HG03565 (cell line): ENCODE measurements around the gene CRYBB3.
"Not testable (repeated sequence)": the region's sequence is repeated elsewhere in the genome, so short reads cannot be mapped to it uniquely, and the experiment has no call there.

ENCODE experiments used
- ATAC-seq: cut with Tn5 transposase; IDR thresholded peaks from one replicate; pipeline ENCODE4 v1.9.1; 2021; ENCODE audit warnings: mild to moderate bottlenecking, moderate library complexity; ENCODE audit not compliant: unreplicated experiment

The CRYBB3 gene

DNA sequence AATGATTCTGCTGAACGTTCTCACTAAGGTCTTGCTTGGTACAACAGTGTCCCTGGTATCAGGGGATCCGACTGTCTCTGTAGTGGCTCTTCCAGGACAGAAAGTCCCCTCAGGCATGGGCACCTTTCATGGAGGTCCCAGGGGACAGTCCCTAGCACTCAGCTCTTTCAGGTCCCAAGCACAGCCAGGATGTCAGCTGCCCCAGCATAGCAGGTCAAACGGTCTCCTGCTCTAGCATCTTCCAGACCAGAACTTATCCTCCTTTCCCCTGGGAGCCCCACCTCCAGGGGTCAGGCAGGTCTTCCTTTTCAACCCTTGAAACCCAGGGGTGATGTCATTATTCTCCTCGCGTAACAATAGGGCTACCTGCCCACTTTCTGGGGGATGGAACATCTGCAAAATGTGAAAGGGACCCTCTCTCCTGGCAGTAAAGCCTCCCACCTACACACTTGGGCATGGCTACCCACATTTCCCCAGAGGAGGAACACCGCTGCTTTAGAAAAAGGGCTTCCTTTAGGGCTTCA, 24.7 kb upstream of the CRYBB3 start:
- ATAC-seq: no peak

GRCh38 chr22:25176175-25176574, 23.5 kb upstream of the CRYBB3 start:
- ATAC-seq: no peak

DNA sequence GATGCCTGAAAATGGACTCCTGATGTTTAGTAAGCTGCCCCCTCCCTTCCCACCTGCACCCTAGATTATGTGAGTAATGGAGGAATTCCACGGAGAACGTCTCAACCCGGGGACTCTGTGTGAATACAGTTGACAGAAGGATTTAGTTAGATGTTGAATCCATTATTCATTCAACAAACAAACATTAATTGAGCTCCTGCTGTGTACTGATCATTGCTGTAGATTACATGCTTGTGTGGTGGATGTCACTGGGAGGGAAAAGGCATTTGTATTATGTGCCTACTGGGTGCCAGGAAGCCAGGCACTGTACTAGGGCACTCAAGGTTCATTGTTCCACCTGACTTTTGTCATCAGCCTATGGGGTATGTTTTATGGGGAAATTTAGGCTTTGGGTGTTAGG, 22.9 kb upstream of the CRYBB3 start:
- no peak for ATAC-seq

- no peak for ATAC-seq
Measured at GRCh38 chr22:25177226-25177625, 22.4 kb upstream of the CRYBB3 start.

GRCh38 chr22:25177895-25178294, 21.8 kb upstream of the CRYBB3 start:
- ATAC-seq: no peak

- ATAC-seq: not testable (repeated sequence)
Measured at GRCh38 chr22:25178348-25178747, 21.3 kb upstream of the CRYBB3 start.

DNA sequence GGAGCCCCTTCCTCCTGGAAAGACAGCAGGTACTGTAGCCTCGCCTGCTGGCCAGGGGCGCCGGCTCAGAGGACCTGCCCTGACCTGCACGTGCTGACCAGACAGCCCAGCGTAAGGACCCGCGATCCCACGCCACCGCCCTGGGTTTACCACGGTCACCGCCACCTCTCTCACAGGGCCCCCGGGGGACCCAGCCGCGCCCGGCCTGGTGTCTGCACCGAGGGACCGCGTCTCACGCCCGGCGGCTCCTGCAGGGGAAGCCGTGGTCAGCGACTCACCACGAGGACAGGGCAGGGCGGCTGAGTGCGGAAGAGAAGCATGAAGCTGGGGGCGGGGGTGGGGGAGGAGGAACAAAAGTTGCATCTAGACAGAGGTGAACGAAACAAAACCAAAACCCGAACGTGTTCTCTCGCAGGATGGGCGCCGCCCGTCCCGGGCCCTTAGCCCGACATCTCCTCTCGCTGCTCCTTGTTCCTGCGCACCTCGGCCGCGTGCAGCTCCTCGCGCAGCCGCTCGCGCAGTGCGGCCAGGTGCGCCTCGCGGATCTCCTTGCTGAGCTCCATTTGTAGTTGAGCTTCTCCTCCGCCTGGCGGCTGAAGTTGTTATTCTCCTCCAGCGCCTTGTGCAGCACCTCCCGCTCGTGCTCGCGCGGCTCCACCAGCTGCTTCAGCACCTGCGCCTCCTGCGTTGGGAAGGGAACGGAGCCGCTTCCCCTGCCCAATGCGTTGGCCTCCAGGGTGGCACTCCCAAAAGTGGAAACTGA, 20.6 kb upstream of the CRYBB3 start:
- ATAC-seq: not testable (repeated sequence)

GRCh38 chr22:25182131-25183110, 17.2 kb upstream of the CRYBB3 start:
- ATAC-seq: no peak

GRCh38 chr22:25183949-25184619, 15.6 kb upstream of the CRYBB3 start:
- no peak for ATAC-seq

DNA sequence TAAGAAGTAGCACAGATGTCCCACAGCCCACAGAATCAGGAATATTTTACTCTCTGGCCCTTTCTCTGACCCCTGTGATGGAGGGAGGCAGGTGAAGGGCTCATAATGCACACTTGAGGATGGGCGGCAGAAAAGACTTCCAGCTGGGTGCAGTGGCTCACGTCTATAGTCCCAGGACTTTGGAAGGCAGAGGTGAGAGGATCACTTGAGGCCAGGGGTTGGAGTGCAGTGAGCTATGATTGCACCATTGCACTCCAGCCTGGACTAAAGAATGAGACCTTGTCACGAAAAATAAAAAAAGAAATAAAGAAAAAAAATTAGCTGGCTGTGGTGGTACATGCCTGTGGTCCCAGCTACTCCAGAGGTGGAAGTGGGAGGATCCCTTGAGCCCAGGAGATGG, 13.5 kb upstream of the CRYBB3 start:
- no peak for ATAC-seq

- ATAC-seq: no peak
Measured at GRCh38 chr22:25187469-25187868, 12.2 kb upstream of the CRYBB3 start.

- ATAC-seq: no peak
Measured at GRCh38 chr22:25192406-25192805, 7.3 kb upstream of the CRYBB3 start.

- ATAC-seq: no peak
Measured at GRCh38 chr22:25193130-25193529, 6.5 kb upstream of the CRYBB3 start.

DNA sequence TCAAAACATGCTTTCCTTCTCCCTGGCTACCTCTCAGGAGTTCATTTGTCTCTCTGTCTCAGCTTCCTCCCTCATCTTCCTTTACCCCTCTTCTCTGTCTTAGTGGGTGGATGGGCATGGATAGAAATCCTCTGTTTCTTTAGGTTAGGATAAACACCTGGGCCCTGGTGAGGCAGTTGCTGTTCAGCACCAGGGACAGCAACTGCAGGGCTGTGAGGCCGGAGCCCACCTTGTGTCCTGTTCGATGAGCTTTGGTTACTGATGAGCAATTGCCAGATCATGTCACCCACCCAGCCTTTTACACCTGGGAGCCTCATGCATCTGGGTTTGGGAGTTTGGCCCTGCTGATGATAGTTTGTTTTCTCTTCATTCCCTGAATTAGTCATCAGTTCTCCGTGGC, 6.1 kb upstream of the CRYBB3 start:
- ATAC-seq: no peak

GRCh38 chr22:25196326-25196725, 3.3 kb upstream of the CRYBB3 start:
- no peak for ATAC-seq

DNA sequence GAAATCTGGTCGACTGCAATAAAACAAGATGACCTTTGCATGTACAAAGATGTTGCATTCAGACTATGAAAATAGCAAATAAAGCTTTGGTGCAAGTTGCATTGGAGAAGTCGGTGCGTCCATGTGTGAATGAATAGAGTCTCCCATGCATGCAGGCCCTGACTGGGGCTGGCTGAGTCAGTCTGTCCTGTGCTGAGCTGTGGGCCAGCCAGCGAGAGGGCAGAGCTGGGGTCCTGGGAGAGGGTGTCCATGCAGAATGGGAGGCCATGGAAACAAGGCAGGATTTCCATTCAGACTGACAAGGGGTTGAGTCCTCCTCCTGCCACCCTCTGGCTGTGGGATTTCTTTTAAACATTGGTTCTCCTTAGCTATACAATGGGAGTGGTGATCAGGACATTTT, 2.3 kb upstream of the CRYBB3 start:
- ATAC-seq: no peak

DNA sequence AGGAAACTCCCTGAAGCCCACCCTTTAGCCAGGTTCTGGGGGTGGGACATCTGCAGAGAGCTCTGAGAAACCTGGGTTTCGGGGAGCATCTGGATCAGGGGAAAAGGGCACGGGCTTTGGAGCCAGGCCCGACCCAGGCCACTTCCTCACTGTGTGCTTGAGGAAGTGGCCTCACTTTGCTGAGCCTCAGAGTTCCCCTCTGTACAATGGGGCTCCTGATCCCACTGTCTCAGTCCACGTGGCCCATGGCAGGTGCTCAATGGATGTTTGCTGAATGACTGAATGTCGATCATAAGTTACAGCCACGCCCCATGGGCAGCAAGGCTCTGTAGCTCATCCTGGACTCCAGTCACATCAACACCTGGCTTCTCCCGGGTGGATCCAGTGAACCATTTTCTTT, 1.3 kb downstream of the CRYBB3 start:
- no peak for ATAC-seq

DNA sequence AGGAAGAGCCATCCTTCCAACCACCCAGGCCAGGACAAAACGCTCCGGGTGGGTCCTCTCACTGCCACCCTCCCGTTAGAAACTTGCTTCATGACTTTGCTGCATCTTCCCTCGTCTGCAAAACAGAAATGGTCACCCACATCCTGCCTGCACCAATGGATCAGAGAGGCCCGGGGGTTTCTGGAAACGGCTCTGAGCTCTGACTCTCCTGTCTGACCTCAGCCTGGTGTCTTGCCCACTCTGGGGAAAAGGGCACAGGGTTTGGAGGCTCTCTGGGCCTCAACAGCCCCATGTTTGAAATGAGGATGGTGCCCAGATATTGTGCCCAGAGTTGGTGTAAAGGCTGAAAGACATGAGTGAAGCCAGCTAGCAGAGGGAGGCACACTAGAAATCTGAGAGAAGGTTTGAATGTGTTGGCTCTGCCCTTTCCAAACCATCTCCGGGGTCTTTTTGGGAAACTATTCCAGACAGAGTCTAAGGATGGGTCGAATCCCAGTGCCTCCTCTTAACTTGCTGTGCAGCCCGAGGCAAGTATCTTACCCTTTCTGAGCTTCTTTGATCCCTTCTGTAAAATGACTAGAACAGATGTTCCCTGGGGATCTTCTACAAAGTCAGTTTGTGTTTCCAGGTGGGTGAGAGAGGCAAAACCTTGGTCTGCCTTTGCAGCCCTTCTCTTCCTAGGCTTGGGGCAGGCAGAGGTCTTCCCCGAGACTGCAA, 2.1 kb downstream of the CRYBB3 start:
- no peak for ATAC-seq

DNA sequence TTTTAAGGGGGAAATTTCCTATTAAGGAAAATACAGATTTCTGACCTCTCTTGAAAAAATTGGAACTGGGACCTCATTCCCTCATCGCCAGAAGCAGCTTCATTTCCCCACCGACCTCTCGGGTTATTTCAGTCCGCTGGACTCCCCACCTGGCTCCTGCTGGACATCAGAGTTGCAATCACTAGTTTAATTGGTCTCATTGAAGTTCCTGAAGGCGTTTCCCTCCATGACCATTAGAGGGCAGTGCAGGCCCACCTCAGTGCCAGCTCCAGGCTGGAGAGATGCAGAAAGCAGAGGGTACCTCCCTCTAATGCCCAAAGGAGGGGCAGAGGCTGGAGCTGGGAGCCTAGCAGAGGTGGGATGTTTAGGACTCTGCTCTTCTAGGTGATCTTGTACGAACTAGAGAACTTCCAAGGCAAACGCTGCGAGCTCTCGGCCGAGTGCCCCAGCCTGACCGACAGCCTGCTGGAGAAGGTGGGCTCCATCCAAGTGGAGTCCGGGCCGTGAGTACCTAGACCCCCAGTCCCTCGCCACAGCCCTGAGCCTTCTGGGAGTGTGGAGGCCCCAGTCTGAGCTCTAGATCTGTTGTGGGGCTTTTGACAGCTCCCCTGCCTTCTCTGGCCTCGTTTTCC, 2.7 kb downstream of the CRYBB3 start:
- no peak for ATAC-seq

DNA sequence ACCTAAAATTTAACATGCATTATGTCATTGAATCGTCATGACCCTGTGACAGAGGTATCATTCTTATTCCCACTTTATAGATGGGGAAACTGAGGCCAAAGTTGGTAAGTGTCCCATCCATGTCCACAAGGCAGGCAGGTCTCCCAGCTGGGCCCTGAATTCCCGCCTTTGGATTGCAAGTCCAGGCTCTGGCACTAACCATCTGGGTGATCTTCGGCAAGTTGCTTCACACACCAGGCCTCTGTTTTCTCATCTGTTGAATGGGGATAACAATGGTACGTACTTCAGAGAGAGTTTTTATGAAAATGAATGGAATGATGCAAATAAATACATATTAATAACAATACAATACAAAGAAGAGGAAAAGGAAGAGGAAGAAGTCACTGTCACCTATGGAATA, 3.4 kb downstream of the CRYBB3 start:
- no peak for ATAC-seq
